Cerebellar cortex (tissue), 1 donor: ENCODE data around the gene MRPL12.

Source experiments
- DNase-seq: peaks from one replicate; pipeline ENCODE4 v3.0.0-alpha.2; 2015; ENCODE audit warnings: low spot score

Gene MRPL12

GRCh38 chr17:81702934-81703746 is at the start of gene MRPL12:
Gene MRPL12, plus strand, starts transcription at chr17:81703367. Its CDS starts 135 bp downstream, at chr17:81703502.
- DNase-seq: peak; percentile 94

- no peak for DNase-seq
These were observed 47.6 kb upstream of the MRPL12 start for GRCh38 chr17:81655378-81656117.

GRCh38 chr17:81656118-81656743 is 46.9 kb upstream of the MRPL12 start, which contains the start of gene PDE6G:
Gene PDE6G, minus strand, starts transcription at chr17:81656542. Its CDS starts 3,237 bp downstream, at chr17:81653305.
- DNase-seq: no peak

GRCh38 chr17:81656835-81657234 is 46.3 kb upstream of the MRPL12 start:
- no peak for DNase-seq

- no peak for DNase-seq
These were observed 44.1 kb upstream of the MRPL12 start for GRCh38 chr17:81659038-81659437.

GRCh38 chr17:81660441-81660840 is 42.7 kb upstream of the MRPL12 start:
- no peak for DNase-seq

GRCh38 chr17:81662002-81662401 is 41.2 kb upstream of the MRPL12 start:
- DNase-seq: no peak

GRCh38 chr17:81664051-81664470 is 39.1 kb upstream of the MRPL12 start:
- DNase-seq: no peak

- DNase-seq: no peak
These were observed 37.7 kb upstream of the MRPL12 start for GRCh38 chr17:81665205-81666091.

GRCh38 chr17:81666092-81666341 is 37.1 kb upstream of the MRPL12 start:
- peak; percentile 53 for DNase-seq

GRCh38 chr17:81666342-81667191 is 36.6 kb upstream of the MRPL12 start, which contains the start of the genes CCDC137 and OXLD1:
Gene CCDC137, plus strand, starts transcription at chr17:81666737. Its CDS starts 30 bp downstream, at chr17:81666767.
Gene OXLD1, minus strand, starts transcription at chr17:81666605. Its CDS starts 28 bp downstream, at chr17:81666577.
- peak; percentile 95 for DNase-seq

- no peak for DNase-seq
These were observed 35.4 kb upstream of the MRPL12 start for GRCh38 chr17:81667754-81668153.

- no peak for DNase-seq
These were observed 30.7 kb upstream of the MRPL12 start for GRCh38 chr17:81672504-81672903.

- DNase-seq: no peak
These were observed 30.2 kb upstream of the MRPL12 start for GRCh38 chr17:81672954-81673353.

GRCh38 chr17:81673561-81674258 is 29.5 kb upstream of the MRPL12 start:
- no peak for DNase-seq

- DNase-seq: peak; percentile 66
These were observed 27.5 kb upstream of the MRPL12 start for GRCh38 chr17:81675515-81676221.

- DNase-seq: peak; percentile 21
These were observed 26.3 kb upstream of the MRPL12 start for GRCh38 chr17:81676906-81677305.

GRCh38 chr17:81680150-81680549 is 23.0 kb upstream of the MRPL12 start:
- no peak for DNase-seq

GRCh38 chr17:81681672-81682071 is 21.5 kb upstream of the MRPL12 start:
- no peak for DNase-seq
